ENCODE data around the gene GPATCH8.

- TF ChIP-seq, protein P1, sequence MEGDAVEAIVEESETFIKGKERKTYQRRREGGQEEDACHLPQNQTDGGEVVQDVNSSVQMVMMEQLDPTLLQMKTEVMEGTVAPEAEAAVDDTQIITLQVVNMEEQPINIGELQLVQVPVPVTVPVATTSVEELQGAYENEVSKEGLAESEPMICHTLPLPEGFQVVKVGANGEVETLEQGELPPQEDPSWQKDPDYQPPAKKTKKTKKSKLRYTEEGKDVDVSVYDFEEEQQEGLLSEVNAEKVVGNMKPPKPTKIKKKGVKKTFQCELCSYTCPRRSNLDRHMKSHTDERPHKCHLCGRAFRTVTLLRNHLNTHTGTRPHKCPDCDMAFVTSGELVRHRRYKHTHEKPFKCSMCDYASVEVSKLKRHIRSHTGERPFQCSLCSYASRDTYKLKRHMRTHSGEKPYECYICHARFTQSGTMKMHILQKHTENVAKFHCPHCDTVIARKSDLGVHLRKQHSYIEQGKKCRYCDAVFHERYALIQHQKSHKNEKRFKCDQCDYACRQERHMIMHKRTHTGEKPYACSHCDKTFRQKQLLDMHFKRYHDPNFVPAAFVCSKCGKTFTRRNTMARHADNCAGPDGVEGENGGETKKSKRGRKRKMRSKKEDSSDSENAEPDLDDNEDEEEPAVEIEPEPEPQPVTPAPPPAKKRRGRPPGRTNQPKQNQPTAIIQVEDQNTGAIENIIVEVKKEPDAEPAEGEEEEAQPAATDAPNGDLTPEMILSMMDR (IDR thresholded peaks at IDR 0.05) = no peak
- no peak for TF ChIP-seq EZH2phosphoT487 (IDR thresholded peaks at IDR 0.05)
- TF ChIP-seq EZH2 (IDR thresholded peaks at IDR 0.05) = no peak
These were observed 24.7 kb upstream of the GPATCH8 start for GRCh38 chr17:44527954-44528353.

All from neural progenitor cell (in vitro differentiated cells).